KOPT-K1 (cell line): ENCODE measurements around the gene EFNA2.

Experiments
- H3K27ac ChIP-seq: fragments of 200-600 bp; sonication (generic); 2 replicates; pipeline ENCODE4 v1.5.1; 2016; ENCODE audit warnings: antibody characterized with exemption, mild to moderate bottlenecking, low read depth, low read length; ENCODE audit not compliant: poor library complexity, severe bottlenecking
- H3K36me3 ChIP-seq: fragments of 200-600 bp; sonication (generic); 2 replicates; pipeline ENCODE4 v1.5.1; 2017; ENCODE audit warnings: antibody characterized with exemption, mild to moderate bottlenecking, low read length, moderate library complexity; ENCODE audit not compliant: insufficient read depth
- H3K9me3 ChIP-seq: fragments of 200-600 bp; sonication (generic); 2 replicates; pipeline ENCODE4 v1.5.1; 2017; ENCODE audit warnings: antibody characterized with exemption, low read length, mild to moderate bottlenecking; ENCODE audit not compliant: insufficient read depth, poor library complexity, severe bottlenecking

The EFNA2 gene

GRCh38 chr19:1262623-1263123, 23.0 kb upstream of the EFNA2 start:
- Histone ChIP-seq H3K27ac (peak overlapping the region; percentile 87), H3K9me3 (no peaks in the 10 kb centered on the region), H3K36me3 (peaks cover 8% of the 10 kb centered on the region)

GRCh38 chr19:1263188-1263587, 22.5 kb upstream of the EFNA2 start:
- Histone ChIP-seq H3K27ac (no peak overlapping the region), H3K9me3 (no peaks in the 10 kb centered on the region)

GRCh38 chr19:1264801-1265614, 20.7 kb upstream of the EFNA2 start:
- no peak overlapping the region for H3K27ac ChIP-seq

More at GRCh38 chr19:1263188-1263587, 22.5 kb upstream of the EFNA2 start:
- peaks cover 3% of the 10 kb centered on the region; the same call in 1 of the 2 replicates for H3K36me3 ChIP-seq

GRCh38 chr19:1265615-1266128, 20.0 kb upstream of the EFNA2 start:
- Histone ChIP-seq H3K27ac (no peak overlapping the region), H3K9me3 (no peaks in the 10 kb centered on the region), H3K36me3 (peaks cover 8% of the 10 kb centered on the region)

More at GRCh38 chr19:1264801-1265614, 20.7 kb upstream of the EFNA2 start:
- Histone ChIP-seq H3K9me3 (no peaks in the 10 kb centered on the region), H3K36me3 (0 out of 2 replicates have a peak, but pooled peaks cover under 1% of the 10 kb centered on the region)

- H3K27ac ChIP-seq: peak overlapping the region; percentile 21
These were observed 19.4 kb upstream of the EFNA2 start for GRCh38 chr19:1266129-1266915.

GRCh38 chr19:1266916-1267476, 18.7 kb upstream of the EFNA2 start:
- H3K27ac ChIP-seq: peak overlapping the region; percentile 21
- H3K9me3 ChIP-seq: no peaks in the 10 kb centered on the region

More at GRCh38 chr19:1266129-1266915, 19.4 kb upstream of the EFNA2 start:
- Histone ChIP-seq H3K36me3 (peaks cover 14% of the 10 kb centered on the region), H3K9me3 (no peaks in the 10 kb centered on the region)

GRCh38 chr19:1267477-1268225, 18.0 kb upstream of the EFNA2 start:
- H3K36me3 ChIP-seq: peaks cover 27% of the 10 kb centered on the region
- no peaks in the 10 kb centered on the region for H3K9me3 ChIP-seq
- H3K27ac ChIP-seq: no peak overlapping the region

More at GRCh38 chr19:1266916-1267476, 18.7 kb upstream of the EFNA2 start:
- H3K36me3 ChIP-seq: peaks cover 21% of the 10 kb centered on the region

GRCh38 chr19:1268226-1269064, 17.2 kb upstream of the EFNA2 start:
- peaks cover 35% of the 10 kb centered on the region for H3K36me3 ChIP-seq
- H3K9me3 ChIP-seq: no peaks in the 10 kb centered on the region
- H3K27ac ChIP-seq: peak overlapping the region; percentile 95

GRCh38 chr19:1269065-1269477, 16.6 kb upstream of the EFNA2 start, which contains the start of gene CIRBP:
Gene CIRBP, plus strand, starts transcription at chr19:1269332. Its CDS starts 1,602 bp downstream, at chr19:1270934.
- Histone ChIP-seq H3K9me3 (no peaks in the 10 kb centered on the region), H3K36me3 (peaks cover 42% of the 10 kb centered on the region), H3K27ac (peak within 1 kb of the TSS; percentile 95)

- Histone ChIP-seq H3K9me3 (no peaks in the 10 kb centered on the region), H3K36me3 (peaks cover 47% of the 10 kb centered on the region), H3K27ac (peak overlapping the region; percentile 95)
These were observed 16.0 kb upstream of the EFNA2 start for GRCh38 chr19:1269478-1270212.

GRCh38 chr19:1270213-1270853, 15.3 kb upstream of the EFNA2 start:
- H3K36me3 ChIP-seq: peaks cover 52% of the 10 kb centered on the region
- no peaks in the 10 kb centered on the region for H3K9me3 ChIP-seq
- peak overlapping the region; percentile 95 for H3K27ac ChIP-seq

GRCh38 chr19:1270854-1271527, 14.7 kb upstream of the EFNA2 start:
- H3K36me3 ChIP-seq: peaks cover 52% of the 10 kb centered on the region
- peak overlapping the region; percentile 95 for H3K27ac ChIP-seq
- H3K9me3 ChIP-seq: no peaks in the 10 kb centered on the region
